Measurements from ENCODE around the gene APMAP.

APMAP gene

GRCh38 chr20:25025091-25025861 is 32.7 kb upstream of the APMAP start:
- no peak for DNase-seq (ENCODE audit: low read depth in 2 of 2, low spot score in 1 of 2)

- DNase-seq (ENCODE audit: low read depth in 2 of 2, low spot score in 1 of 2) = no peak
Measured at GRCh38 chr20:25024171-25024570, 31.6 kb upstream of the APMAP start.

GRCh38 chr20:25023356-25023755 is 30.8 kb upstream of the APMAP start:
- no peak for DNase-seq (ENCODE audit: low read depth in 2 of 2, low spot score in 1 of 2)

- no peak for DNase-seq (ENCODE audit: low read depth in 2 of 2, low spot score in 1 of 2)
Measured at GRCh38 chr20:25022680-25023079, 30.1 kb upstream of the APMAP start.

- DNase-seq (ENCODE audit: low read depth in 2 of 2, low spot score in 1 of 2) = no peak
Measured at GRCh38 chr20:25021336-25021735, 28.8 kb upstream of the APMAP start.

GRCh38 chr20:25020901-25021301 is 28.4 kb upstream of the APMAP start:
- no peak for DNase-seq (ENCODE audit: low read depth in 2 of 2, low spot score in 1 of 2)

GRCh38 chr20:25020345-25020744 is 27.8 kb upstream of the APMAP start:
- no peak for DNase-seq (ENCODE audit: low read depth in 2 of 2, low spot score in 1 of 2)

GRCh38 chr20:25019381-25020155 is 27.0 kb upstream of the APMAP start:
- DNase-seq (ENCODE audit: low read depth in 2 of 2, low spot score in 1 of 2) = no peak

GRCh38 chr20:25018841-25019240 is 26.3 kb upstream of the APMAP start:
- DNase-seq (ENCODE audit: low read depth in 2 of 2, low spot score in 1 of 2) = no peak

- no peak for DNase-seq (ENCODE audit: low read depth in 2 of 2, low spot score in 1 of 2)
Measured at GRCh38 chr20:25018425-25018824, 25.9 kb upstream of the APMAP start.

- no peak for DNase-seq (ENCODE audit: low read depth in 2 of 2, low spot score in 1 of 2)
Measured at GRCh38 chr20:25017257-25017803, 24.8 kb upstream of the APMAP start.

- no peak for DNase-seq (ENCODE audit: low read depth in 2 of 2, low spot score in 1 of 2)
Measured at GRCh38 chr20:25016471-25016870, 23.9 kb upstream of the APMAP start.

- DNase-seq (ENCODE audit: low read depth in 2 of 2, low spot score in 1 of 2) = no peak
Measured at GRCh38 chr20:25015986-25016385, 23.4 kb upstream of the APMAP start.

GRCh38 chr20:25014816-25015215 is 22.3 kb upstream of the APMAP start:
- DNase-seq (ENCODE audit: low read depth in 2 of 2, low spot score in 1 of 2) = no peak

- DNase-seq (ENCODE audit: low read depth in 2 of 2, low spot score in 1 of 2) = no peak
Measured at GRCh38 chr20:25013478-25014380, 21.2 kb upstream of the APMAP start.

GRCh38 chr20:25012616-25013189 is 20.2 kb upstream of the APMAP start:
- no peak for DNase-seq (ENCODE audit: low read depth in 2 of 2, low spot score in 1 of 2)

- no peak for DNase-seq (ENCODE audit: low read depth in 2 of 2, low spot score in 1 of 2)
Measured at GRCh38 chr20:25011831-25012241, 19.3 kb upstream of the APMAP start.

- no peak for DNase-seq (ENCODE audit: low read depth in 2 of 2, low spot score in 1 of 2)
Measured at GRCh38 chr20:25011261-25011660, 18.7 kb upstream of the APMAP start.

GRCh38 chr20:25009218-25010145 is 16.9 kb upstream of the APMAP start:
- no peak for DNase-seq (ENCODE audit: low read depth in 2 of 2, low spot score in 1 of 2)

All from stimulated activated CD8-positive, alpha-beta memory T cell treated with anti-CD3 and anti-CD28 coated beads, Interleukin-4, amount 100 ng/mL, for 4 hours (primary cell).